DMS 273 (cell line): ENCODE data around the gene RD3L.
"Not testable (repeated sequence)": the region's sequence is repeated elsewhere in the genome, so short reads cannot be mapped to it uniquely, and the experiment has no call there.

Experiments used
- DNase-seq: peaks from one replicate; lab custom pipeline; 2025; ENCODE audit not compliant: unreplicated experiment; lab: John Stamatoyannopoulos, UW

RD3L gene

DNA sequence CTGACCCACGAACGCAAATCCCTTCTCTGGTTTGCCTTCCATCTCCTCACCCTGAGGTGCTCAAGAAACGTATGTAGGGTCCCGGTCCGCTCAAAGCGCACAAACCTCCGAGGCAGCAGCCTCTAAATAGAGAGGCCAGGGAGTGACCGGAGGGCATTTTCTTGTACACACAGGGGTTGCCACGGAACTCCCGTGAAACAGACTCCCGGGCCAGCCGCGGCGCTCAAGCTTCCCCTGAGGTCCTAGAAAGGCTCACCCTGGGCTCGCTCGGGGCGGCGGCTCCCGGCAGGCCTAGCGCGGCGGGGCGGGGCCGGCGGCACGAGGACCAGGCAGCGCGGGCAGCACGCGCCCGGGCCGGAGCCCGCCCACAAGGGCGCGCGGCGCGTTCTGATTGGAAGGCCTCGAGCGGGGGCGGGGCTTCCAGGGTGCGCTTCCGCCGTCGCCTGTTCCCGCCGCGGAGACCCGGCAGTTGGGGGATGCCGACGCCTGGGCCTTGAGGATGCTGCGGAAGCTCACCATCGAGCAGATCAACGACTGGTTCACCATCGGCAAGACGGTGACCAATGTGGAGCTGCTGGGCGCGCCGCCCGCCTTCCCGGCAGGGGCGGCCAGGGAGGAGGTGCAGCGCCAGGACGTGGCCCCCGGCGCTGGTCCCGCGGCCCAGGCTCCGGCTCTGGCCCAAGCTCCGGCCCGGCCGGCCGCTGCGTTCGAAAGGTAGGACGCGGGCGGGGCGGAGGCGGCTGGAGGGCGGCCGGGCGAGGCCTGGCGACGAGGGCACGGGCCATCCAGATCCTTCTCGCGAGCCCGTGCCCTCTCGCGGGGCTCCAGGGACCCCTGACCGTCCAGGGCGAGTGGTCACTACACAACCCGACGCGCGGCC lies 14.1 kb downstream of the RD3L start, which contains the start of gene TDRD9:
Gene TDRD9 (plus strand): TSS at position 446 of the 880 bp plus-strand sequence. CDS start 54 bp downstream, at position 500.
- no peak for DNase-seq

DNA sequence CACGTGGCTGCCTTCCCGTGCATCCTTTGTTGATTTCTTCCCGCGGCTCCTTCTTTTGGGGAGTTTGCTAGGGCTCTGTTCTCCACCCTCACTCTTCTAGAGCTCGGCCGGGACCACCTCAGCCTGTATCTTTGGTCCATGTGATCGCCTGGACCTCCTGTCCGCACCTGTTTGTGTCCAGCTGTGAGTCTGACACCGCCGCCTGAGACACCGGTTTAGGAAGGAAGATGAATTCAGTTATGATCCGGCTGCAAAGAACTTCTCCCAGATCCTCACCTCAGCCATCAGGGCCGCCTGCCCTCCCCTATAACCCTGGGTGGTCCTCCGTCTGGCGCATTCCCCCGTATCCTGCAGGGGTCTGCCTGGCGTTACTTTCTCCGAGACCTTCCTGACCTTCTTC lies 14.8 kb downstream of the RD3L start:
- DNase-seq: no peak

DNA sequence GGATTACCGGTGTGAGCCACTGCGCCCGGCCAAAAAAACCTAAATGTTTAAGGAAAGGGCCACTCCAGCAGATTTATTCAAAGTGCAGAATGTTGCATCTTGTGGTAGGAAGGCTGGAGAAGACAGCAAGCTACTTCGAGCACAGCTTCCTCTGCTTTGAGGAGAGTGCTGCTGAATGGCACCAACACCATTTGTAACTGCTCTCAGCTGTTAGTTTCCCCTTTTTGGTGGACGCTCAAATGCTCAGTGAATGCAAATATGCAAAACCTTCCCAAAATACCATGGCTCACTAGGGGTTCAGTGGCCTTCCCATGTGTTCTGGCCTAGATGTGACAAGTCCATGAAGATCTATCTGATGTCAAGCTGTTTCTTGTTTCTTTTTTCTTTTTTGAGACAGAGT lies 17.0 kb downstream of the RD3L start:
- no peak for DNase-seq

DNA sequence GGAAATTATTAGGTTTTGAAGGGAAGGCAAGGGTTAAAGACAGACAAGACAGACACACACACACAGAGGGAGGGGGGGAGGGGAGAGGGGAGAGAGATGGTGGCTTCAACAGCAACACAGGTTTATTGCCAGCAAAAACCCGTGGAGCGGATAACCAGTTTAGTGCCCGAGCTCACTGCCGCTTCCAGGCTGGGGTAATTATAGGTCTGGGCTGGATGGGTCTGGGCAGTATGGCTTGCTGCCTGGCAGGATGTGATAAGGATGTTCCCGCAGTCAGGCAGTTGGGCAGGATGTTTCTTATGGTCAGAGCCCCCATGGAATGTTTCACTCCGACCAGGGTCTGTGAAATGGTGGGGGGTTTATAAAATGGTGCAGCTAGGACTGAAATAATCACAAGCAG lies 18.5 kb downstream of the RD3L start:
- DNase-seq: no peak

DNA sequence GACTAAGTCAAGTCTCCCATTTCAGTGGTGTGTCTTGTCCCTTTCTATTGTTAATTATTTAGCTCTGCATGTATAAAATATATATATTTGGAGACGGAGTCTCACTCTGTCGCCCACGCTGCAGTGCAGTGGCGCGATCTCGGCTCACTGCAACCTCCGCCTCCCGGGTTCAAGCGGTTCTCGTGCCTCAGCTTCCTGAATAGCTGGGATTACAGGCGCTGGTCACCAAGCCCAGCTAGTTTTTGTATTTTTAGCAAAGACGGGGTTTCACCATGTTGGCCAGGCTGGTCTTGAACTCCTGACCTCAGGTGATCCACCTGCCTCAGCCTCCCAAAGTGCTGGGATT lies 20.5 kb downstream of the RD3L start:
- DNase-seq: not testable (repeated sequence)

DNA sequence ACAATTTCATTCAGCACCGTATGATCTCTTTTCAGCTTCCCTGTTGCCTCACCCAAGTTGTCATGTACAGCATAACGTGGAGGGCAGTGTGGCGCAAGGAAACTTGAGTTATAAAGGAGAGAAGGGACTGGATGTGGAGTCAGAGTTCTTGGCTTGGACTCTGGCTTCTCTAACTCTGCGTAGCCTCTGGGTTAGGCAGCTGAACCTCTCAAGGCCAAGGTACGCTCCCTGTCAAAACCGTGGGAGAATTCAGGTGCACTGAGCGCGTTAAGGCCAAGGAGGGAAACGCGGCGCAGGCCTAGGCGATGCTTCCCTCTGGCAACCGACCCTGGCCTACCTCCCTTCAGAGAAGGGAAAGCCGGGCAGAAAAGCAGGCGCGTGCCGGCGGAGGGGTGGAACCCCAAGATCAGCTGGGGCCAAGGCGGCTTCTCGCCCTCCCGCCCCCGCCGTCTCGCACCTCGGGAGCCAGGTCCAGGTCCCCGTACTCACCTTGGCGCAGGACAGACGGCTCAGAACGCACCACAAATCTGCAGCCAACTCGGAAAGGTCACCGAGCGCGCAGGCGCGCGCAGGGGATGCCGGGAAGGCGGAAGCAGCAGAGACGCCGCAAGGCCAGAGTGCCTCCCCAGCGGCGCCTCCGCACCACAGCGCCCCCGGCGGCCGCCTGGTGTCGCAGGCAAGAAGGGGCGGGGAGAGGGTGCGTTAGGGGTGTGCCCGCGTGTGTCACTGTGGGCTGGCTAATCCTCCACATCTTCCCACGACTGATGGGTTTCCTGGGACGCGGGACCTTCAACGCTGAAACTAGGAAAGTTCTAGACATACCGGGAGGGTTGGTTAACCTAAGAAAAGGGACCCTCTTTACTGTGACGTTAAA lies 21.1 kb downstream of the RD3L start:
- peak; percentile 97 for DNase-seq

DNA sequence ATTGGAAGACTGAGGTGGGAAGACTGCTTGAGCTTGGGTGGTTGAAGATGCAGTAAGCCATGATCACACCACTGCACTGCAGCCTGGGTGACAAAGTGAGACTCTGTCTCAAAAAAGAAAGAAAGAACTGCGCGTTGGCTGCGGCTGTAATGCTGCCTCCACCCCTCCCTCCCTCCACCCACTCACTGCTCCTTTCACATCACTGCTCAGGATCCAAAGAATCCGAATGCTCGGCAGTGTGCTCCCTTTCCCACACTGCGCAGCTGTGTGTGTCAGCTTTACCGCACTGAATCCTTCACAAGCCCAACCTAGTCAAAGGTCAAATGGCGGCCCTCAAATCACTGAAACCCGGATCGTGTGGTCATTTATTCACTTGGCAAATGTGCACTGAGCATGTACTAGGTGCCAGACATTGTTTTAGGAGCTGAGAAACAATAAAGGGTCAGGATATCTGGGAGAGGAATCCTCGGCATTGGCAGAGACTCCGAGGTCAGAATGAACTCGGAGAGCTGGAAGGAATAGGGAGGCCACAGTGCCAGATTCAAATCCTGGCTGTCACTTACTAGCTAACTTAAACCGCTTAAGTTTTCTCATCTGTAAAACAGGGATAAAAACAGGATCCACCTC lies 25.6 kb downstream of the RD3L start:
- DNase-seq: no peak

DNA sequence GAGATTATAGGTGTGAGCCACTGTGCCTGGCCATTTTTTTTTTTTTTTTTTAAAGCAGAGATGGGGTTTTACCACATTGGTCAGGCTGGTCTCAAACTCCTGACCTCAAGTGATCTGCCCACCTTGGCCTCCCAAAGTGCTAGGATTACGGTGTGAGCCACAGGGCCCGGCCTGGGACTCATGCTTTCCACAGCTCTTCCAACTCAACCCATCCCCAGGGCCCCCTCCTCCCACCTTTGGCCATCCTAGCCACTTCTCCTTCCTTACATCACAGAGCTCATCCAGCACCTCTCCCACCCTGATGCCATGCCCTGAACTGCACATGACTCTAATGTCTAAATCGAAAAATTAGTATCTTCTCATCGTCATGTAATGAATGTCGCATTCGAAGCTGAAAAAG lies 26.7 kb downstream of the RD3L start:
- no peak for DNase-seq

DNA sequence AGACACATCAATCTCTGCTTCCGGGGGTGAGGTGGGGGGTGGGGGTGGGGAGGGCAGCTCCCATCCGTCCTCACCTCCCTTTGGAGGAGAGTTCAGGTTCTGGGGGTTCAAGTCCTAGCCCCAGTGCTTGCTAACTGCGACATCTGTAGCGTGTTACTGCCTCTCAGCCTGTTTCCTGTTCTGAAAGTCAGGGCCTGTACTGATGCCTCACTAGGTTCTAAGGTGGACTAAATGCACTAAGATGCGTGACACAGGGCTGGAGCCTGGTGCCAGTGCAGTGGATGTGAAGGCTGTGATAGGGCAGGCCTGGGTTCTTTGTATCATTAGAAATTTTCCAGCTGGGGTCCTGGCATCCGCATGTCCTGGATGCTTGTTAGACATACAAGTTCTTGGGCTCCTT lies 31.3 kb downstream of the RD3L start:
- no peak for DNase-seq

DNA sequence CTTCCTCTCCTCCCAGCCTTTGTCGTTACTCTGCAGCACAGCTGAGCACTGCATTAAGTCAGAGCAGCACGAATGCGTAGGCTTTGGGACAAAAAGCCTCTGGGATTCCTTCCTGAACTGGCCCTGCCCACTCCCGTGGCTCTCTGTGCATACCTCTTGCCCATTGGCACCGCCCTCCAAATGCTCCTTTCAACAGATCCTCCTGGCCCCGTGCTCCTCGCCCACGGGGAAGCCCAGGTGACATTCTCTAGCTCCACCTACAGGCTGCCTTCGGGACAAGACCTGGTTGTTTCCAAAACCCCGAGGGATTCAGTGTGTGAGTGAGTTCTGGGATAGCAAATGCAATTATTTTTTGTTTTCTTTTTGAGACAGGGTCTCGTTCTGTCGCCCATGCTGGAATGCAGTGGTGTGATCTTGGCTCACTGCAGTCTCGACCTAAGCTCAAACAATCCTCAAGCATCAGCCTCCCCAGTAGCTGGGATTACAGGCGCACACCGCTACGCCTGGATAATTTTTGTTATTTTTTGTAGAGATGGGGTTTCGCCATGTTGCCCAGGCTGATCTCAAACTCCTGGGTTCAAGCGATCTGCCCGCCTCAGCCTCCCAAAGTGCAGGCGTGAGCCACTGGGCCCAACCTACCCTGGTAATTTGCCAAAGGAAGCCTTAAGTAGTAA lies 31.9 kb downstream of the RD3L start:
- peak; percentile 94 for DNase-seq

DNA sequence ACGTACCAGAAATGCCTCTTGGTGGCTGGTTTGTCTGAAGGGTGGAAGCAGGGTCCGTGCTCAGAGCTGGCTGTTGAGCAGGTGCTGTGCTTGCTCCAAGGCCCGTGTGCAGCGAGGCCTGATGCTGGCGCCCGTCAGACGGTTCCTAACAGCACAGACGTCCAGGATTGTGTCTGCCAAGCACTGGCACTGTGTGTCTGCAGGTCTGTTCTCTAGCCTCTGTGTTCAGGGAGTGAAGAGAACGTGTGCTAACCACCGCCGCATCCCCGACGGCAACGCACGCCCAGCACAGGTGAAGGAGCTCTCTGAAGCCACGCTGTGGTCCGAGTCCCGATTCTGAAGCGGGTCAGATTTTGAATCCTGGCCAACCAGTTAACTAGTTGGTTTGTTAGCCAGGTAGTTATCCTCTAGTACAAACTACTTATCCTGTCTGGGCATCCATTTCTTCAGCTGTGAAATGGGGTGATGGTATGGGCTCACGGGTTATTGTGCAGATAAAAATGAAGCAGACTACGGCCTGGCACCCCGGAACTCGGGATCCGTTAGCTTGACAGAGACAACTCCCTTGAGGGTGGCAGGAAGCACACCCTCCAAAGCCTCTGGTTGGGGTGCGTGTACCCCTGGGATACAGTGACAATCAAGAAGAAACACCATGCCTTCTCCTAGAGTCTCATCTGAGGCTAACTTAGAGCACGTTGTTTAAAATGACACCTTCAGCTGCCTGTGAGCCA lies 32.6 kb downstream of the RD3L start:
- no peak for DNase-seq

DNA sequence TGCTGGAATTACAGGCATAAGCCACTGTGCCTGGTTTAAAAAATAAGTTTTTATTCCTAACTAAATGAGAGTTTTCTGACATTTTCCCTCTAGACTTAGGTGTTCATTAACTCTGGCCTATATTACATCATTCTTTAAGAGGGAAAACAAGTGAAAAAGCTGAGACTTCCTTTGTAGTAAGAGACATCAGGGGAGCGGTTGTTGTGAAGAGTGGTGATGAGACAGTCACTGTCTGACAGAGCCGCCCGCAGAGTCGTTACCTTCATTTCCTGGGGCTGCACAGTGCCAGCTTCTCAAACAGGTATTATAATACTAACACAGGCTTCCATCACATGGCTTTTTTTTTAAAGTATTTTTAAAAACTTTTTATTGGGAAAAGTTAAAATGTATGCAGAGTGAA lies 33.7 kb downstream of the RD3L start:
- DNase-seq: no peak

DNA sequence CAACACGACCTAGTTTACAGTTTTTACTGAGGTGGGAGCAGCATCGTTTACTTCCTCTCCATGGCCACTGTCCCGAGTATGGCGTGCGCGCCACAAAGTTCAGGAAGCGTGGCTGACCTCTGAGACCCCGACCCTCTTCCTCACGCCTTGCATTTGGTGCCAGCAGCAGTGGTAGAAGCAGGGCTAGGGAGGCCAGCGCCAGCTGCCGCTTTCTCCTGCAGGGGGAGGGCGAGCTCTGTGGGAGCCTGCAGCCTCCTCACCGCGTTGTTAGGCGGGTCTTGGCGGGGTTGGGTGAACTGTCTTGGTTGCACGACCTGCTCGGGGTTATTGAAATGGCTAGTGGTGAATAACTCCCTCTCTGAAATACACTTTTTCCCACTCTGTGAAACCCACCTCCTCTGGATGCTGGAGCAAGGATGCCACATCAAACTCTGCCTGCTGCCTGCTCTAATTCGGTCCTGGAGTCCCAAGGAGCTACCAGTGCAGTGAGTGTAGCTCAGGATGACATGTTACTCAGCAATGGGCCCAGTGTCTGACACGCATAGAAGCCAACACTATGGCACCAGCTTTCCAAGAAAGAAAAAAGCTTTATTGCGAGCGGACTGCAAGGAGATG lies 36.4 kb downstream of the RD3L start:
- peak; percentile 67 for DNase-seq

DNA sequence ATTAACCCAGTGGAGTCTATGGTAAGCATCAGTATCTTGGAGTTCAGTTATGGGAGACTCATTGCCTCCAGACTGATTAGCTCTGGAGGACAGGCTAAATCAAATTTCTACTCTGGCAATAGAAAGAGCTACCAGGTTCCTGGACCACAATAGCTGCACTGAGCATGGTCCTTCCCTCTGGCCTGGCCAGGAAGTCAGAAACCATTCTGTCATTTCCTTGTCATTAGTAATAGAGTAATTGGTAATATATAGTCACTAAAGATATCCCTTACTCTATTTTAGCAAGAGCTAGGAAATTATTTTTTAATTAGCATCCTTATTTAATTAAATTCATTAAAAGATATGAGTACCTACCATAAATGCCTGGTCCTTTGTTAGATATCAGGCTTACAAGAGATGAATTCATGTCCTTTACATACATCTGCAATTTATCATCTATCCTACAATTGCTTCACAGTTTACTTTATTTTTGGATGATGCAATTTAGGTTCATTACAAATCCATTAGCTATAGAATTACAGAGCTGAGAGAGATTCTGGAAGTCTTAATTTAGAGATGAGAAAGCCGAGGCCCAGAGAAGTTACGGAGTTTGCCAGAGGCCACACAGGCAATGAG lies 37.7 kb downstream of the RD3L start:
- DNase-seq: no peak

DNA sequence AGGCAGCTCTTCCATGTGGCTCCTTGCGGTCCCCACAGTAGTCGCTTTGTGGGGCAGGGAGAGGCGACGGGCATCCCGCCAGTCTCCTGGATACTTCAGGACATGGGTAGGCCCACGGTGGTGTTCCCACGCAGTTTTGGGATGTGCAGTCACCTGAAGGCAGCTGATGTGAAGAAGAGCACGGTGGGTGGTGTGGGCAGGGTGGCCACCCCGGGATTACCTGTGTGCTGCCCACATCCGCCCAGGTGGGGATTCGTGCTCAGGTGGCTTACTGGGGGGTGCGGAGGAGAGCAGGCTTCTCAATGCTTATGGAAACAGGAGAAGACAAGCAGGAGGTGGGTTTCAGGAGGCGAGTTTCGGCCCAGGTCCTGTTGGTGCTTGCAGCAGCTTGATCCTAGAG lies 42.5 kb downstream of the RD3L start:
- no peak for DNase-seq

DNA sequence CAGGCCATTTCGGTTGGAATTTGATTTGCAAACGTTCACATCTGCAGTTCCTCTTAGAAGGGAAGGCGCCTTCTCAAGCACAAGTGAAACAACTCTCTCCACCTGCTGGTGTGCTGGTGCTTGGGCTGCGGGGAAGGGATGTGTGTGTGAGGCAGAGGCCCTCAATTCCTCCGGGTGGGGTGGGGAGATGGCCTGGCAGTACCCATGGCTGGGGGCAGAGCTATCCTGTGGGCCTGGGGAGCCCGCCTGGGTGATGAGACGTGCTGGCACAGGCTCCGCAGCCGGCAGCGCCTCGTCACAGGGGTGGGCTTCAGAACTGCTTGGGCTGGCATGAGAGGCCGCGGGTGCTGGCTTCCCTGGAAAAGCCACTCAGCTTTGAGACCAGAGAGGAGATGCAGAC lies 43.0 kb downstream of the RD3L start:
- DNase-seq: no peak

DNA sequence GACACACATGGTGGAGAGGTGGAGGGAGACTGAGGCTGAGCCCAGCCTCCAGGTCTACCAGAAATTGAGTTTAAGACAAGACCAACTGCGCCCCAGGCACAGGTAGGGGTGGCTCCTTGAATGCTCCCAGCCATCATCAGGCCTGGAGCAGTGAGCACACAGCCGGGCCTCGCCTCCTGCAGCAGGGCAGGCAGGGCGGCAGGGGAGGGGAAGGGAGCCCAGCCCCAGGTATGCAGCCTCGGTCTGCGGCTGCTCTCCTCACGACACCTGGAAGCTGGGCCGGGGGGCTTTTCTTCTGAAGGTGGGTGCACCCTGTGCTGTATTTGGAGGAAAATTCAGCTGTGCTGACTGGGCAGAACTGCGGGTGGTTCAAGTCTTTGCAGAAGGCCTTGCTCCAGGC lies 43.6 kb downstream of the RD3L start:
- no peak for DNase-seq

DNA sequence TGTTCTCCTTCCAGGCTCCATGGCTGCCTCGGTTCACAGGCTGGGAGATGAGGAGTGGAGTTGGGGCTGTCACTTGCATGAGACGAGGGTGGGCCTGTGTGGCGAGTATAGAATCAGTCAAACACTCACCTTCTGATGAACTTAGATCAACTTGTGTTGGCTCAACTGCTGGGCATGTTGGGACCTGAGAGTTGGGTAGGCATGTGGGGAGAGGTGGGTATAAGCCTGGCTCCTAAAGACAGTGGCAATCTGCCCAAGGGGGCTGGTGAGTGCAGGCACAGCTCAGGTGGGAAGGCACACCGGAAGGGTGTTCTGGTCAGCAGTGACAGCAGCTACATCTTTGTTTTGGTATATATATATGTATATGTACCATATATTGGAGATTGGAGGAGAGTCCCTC lies 44.1 kb downstream of the RD3L start:
- no peak for DNase-seq

DNA sequence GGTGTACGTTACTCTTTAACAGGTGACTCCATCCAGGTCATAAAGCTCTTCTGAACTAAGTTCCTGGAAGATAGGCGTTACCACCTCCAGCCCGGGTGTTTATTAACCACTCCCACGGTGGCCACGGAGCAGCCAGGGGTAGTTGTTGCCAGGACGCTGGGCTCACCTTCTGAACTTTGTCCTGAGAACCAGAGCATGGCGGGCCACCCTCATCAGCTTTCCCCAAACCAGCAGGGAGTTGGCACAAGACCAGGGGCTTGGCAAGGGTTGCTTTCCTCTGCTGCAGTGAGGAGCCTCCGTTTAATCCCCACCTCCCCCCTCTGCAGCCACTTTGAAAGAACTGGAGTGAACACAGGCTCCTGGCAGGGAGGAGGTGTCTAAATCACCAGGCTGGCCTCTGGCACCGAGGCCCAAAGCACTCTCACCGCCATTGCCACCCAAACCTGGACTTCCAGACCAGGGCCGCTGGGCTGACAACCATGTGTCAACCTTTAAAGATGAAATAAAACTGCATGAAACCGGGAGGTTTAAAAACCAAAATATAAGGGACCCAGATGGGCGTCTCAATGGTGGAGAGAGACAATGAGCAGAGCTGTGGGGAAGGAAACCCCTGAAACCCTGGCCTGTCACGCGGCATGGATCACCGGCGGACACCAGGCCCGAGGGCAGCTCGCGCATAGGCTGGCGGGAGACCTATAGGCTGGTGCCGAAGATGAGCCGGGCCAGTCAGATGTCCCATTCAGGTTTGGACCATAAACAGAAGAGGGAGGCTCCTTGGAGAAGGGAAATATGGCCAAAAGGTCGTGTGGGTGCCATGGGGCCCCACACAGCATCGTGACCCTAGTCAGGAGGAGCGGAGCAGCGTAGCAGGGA lies 45.0 kb downstream of the RD3L start:
- no peak for DNase-seq
